K562 (cell line): ENCODE measurements around the gene TM9SF4. TPM values are rescaled to one million over a fixed set of nuclear protein-coding genes. Genes with fewer than 3 reads are reported as not detected.
A peak's percentile ranks its signal among the peaks of the same experiment; 100 is the strongest.

ENCODE experiments used
- ATAC-seq: fragments of 200-7000 bp; cut with Tn5 transposase; 3 replicates; pipeline ENCODE4 v1.9.1; 2020; ENCODE audit warnings: moderate library complexity
- BruUV-seq: library from RNA; stranded (reverse); fragments of 400-500 nt; replicated peaks from 2 replicates; lab custom pipeline; 2021; lab: Mats Ljungman, UMichigan
- CTCF ChIA-PET: fragments of 300-600 bp; formaldehyde crosslinking; extraction: SDS; loops from one replicate; lab custom pipeline; 2021; ENCODE audit warnings: low intra/inter-chr PET ratio; lab: Yijun Ruan, JAX
- POLR2A ChIA-PET: fragments of 300-600, 350-650 bp; sonication (Branson Sonifier 250); formaldehyde crosslinking; extraction: SDS; loops from one replicate; lab custom pipeline; 2021; ENCODE audit warnings: antibody characterized with exemption, inconsistent platforms; lab: Yijun Ruan, JAX
- DNase-seq, 4 experiments: peaks; one replicate each; pipeline versions ENCODE4 v3.0.0 to v3.0.0-alpha.2; 2011 to 2018; ENCODE audit warnings: low spot score in 3 of 4, mixed read lengths in 3 of 4; ENCODE audit errors: extremely low read depth in 1 of 4
- FAIRE-seq: peaks from 2 replicates; lab custom pipeline; 2011; peaks lifted over from hg19 to GRCh38; lab: Jason Lieb, UNC
- H2AFZ ChIP-seq: 2 replicates; pipeline ENCODE4 v1.6.0; 2011; ENCODE audit warnings: low read depth, low read length, control low read depth, inconsistent platforms
- H3K27ac ChIP-seq: fragments of 200-600 bp; 3 replicates; pipeline ENCODE4 v1.8.0; 2011; ENCODE audit warnings: low read depth, mild to moderate bottlenecking, control low read depth, inconsistent platforms, low read length, moderate library complexity, mixed read lengths; ENCODE audit errors: extremely low read depth
- H3K27me3 ChIP-seq, 2 experiments: fragments of 300-600 bp in 1 of 2; 2 replicates in 1 of 2; 3 replicates in 1 of 2; pipeline versions ENCODE4 v1.6.0 to v1.8.0; 2011; ENCODE audit warnings: inconsistent platforms in 2 of 2, low read length in 2 of 2, mild to moderate bottlenecking in 1 of 2, mixed read lengths in 1 of 2, moderate library complexity in 1 of 2; ENCODE audit not compliant: control insufficient read depth in 2 of 2, insufficient read depth in 2 of 2
- H3K36me3 ChIP-seq: fragments of 300-600 bp; 3 replicates; pipeline ENCODE4 v1.8.0; 2011; ENCODE audit warnings: mild to moderate bottlenecking, low read length, inconsistent platforms; ENCODE audit not compliant: control insufficient read depth, insufficient read depth
- H3K4me1 ChIP-seq, 2 experiments: fragments of 200-600 bp in 1 of 2; replicated peaks in 1 of 2; 2 replicates in 1 of 2; 3 replicates in 1 of 2; pipeline versions ENCODE4 v1.5.1 to v1.8.0; 2011; ENCODE audit warnings: inconsistent platforms in 2 of 2, low read length in 2 of 2, mild to moderate bottlenecking in 1 of 2, mixed read lengths in 1 of 2, moderate library complexity in 1 of 2; ENCODE audit not compliant: control insufficient read depth in 2 of 2, insufficient read depth in 2 of 2
- H3K4me2 ChIP-seq: 2 replicates; pipeline ENCODE4 v1.6.1; 2011; ENCODE audit warnings: low read length, control low read depth, inconsistent platforms, mixed read lengths; ENCODE audit not compliant: insufficient read depth
- H3K4me3 ChIP-seq: fragments of 200-600 bp; sonication (generic), shearing (Covaris generic); 2 replicates; pipeline ENCODE4 v1.5.1; 2016; ENCODE audit warnings: control low read depth, inconsistent platforms
- H3K79me2 ChIP-seq: fragments of 200-600 bp; 3 replicates; pipeline ENCODE4 v1.8.0; 2011; ENCODE audit warnings: low read length, inconsistent platforms; ENCODE audit not compliant: control insufficient read depth, insufficient read depth
- H3K9ac ChIP-seq, 2 experiments: 2 replicates each; pipeline versions ENCODE4 v1.6.0 to v1.6.1; 2011; ENCODE audit warnings: low read depth in 2 of 2, low read length in 2 of 2, control low read depth in 1 of 2, inconsistent platforms in 1 of 2, mild to moderate bottlenecking in 1 of 2, mixed read lengths in 1 of 2; ENCODE audit not compliant: insufficient read depth in 1 of 2
- H3K9me1 ChIP-seq: one replicate; pipeline ENCODE4 v1.6.0; 2011; ENCODE audit warnings: inconsistent platforms, mild to moderate bottlenecking, low read length, moderate library complexity; ENCODE audit not compliant: control insufficient read depth, insufficient read depth
- H3K9me3 ChIP-seq: replicated peaks from 2 replicates; pipeline ENCODE4 v1.5.1; 2011; ENCODE audit warnings: low read depth, low read length, inconsistent platforms; ENCODE audit not compliant: control insufficient read depth, insufficient read depth
- H4K20me1 ChIP-seq: replicated peaks from 2 replicates; pipeline ENCODE4 v1.6.1; 2011; ENCODE audit warnings: low read length, inconsistent platforms, mixed read lengths; ENCODE audit not compliant: control insufficient read depth, insufficient read depth
- CREBBP ChIP-seq: IDR thresholded peaks from one replicate; pipeline ENCODE4 v1.6.1; 2012; ENCODE audit warnings: low read depth, mild to moderate bottlenecking, control low read depth, inconsistent platforms, low read length
- HNRNPL ChIP-seq: fragments of 200-400 bp; formaldehyde crosslinking; IDR thresholded peaks from 2 replicates; pipeline ENCODE4 v1.6.1; 2017; ENCODE audit warnings: low read depth, mild to moderate bottlenecking, low read length
- RBBP5 ChIP-seq: fragments of 200-600 bp; sonication (generic); IDR thresholded peaks from 2 replicates; pipeline ENCODE4 v1.6.1; 2012; ENCODE audit warnings: borderline replicate concordance, mild to moderate bottlenecking, low read length, control low read depth, inconsistent platforms; ENCODE audit not compliant: insufficient read depth, poor library complexity, severe bottlenecking
- RFX5 ChIP-seq: IDR thresholded peaks from 2 replicates; pipeline ENCODE4 v1.6.1; 2011; ENCODE audit warnings: low read depth, mild to moderate bottlenecking, improper control_type of control experiment, low read length
- ZNF785 ChIP-seq: fragments of 250-450 bp; sonication (Bioruptor Pico); IDR thresholded peaks from 2 replicates; pipeline ENCODE4 v1.4.0; 2020; ENCODE audit warnings: mild to moderate bottlenecking
- WGBS: fragments of 100-300 bp; shearing (Covaris generic); methylation state at CpG from one replicate; pipeline ENCODE4 v1.1.6; 2016; ENCODE audit warnings: low coverage, mixed read lengths; ENCODE audit not compliant: insufficient coverage; ENCODE audit errors: missing lambda C conversion rate; 5-methylcytosine and 5-hydroxymethylcytosine counted together
- in situ Hi-C: fragments of 300-500 bp; cut with MboI; formaldehyde crosslinking; loops from 4 replicates; pipeline ENCODE4 v1.15.0; 2018; ENCODE audit warnings: inconsistent platforms, mixed read lengths
- intact Hi-C: fragments of 100-400 bp; cut with micrococcal nuclease; formaldehyde crosslinking; loops from 2 replicates; pipeline ENCODE4 v1.14.2; 2022
- polyA plus RNA-seq, 8 experiments: library from polyadenylated mRNA; depleted of rRNA in 4 of 8; stranded (reverse) in 5 of 8; unstranded in 3 of 8; fragments of >200 nt; fragmentation: Nextera tagmentation in 2 of 8; fragmentation: Illumina TruSeq in 1 of 8; extraction: Ambion mirVana in 2 of 8; extraction: Trizol in 1 of 8; gene quantifications; 2 replicates each; pipeline versions ENCODE4 v1.2.1 to v1.2.3, GENCODE V29; 2011 to 2014; ENCODE audit warnings: inconsistent platforms in 1 of 8, missing spikeins in 1 of 8
- total RNA-seq, 7 experiments: library from RNA; depleted of rRNA in 6 of 7; stranded (reverse); fragments of >200 nt in 6 of 7; fragmentation: Illumina TruSeq in 2 of 7; extraction: Trizol in 2 of 7; gene quantifications; 2 replicates each; pipeline versions ENCODE4 v1.2.1 to v1.2.3, GENCODE V29; 2011 to 2021; ENCODE audit warnings: low replicate concordance in 1 of 7

TM9SF4 gene
- total and polyA plus RNA-seq, 9 of the 15 experiments (the other 6 are each of a cell fraction or from before 2014, with no cell fraction given), result 14.5 to 46.3 (median 26.9) TPM

- Histone ChIP-seq H3K4me2 (no peak overlapping the region; the same call in 1 of the 2 replicates), H3K4me3 (no peak overlapping the region), H2AFZ (no peak overlapping the region), H3K79me2 (no peaks in the 10 kb centered on the region), H4K20me1 (no peaks in the 10 kb centered on the region), H3K27me3 (peaks cover 28 to 55% of the 10 kb centered on the region in 2 experiments; a peak in 4 of 5 replicates), H3K27ac (no peak overlapping the region), H3K36me3 (no peaks in the 10 kb centered on the region), H3K9ac (peak overlapping the region in 1 of 2 experiments; percentile 52; a peak in 2 of 4 replicates), H3K9me3 (no peaks in the 10 kb centered on the region), H3K4me1 (no peaks in the 10 kb centered on the region; a peak in 2 of 5 replicates), H3K9me1 (no peaks in the 10 kb centered on the region)
- DNase-seq (no peak), ATAC-seq (no peak; the same call in 2 of the 3 replicates), FAIRE-seq (no peak)
- ChIA-PET CTCF (no interaction called here), POLR2A (interaction anchor here (0.6 kb wide), 1 partner anchor 15 kb away, joined by 3 read pairs; no protein-coding TSS in a partner anchor)
- TF ChIP-seq RBBP5 (no peak), CREBBP (no peak), ZNF785 (CRISPR knock-in tag) (no peak), RFX5 (no peak), HNRNPL (no peak)
- in situ Hi-C loops, result no loop called here
- no TSS peak for BruUV-seq
- 1% methylated on average over 17 of the region's 17 CpGs for WGBS
- intact Hi-C loops, result no loop called here
Measured at GRCh38 chr20:32071395-32072167, 37.9 kb upstream of the TM9SF4 start.
